Right lobe of liver (tissue), 4 donors: ENCODE results near the gene BBS1.

Source experiments
- POLR2A ChIP-seq: fragments of 450-650 bp; IDR thresholded peaks from one replicate; pipeline ENCODE4 v1.6.1; 2017; ENCODE audit warnings: antibody characterized with exemption, mild to moderate bottlenecking
- TF ChIP-seq, protein P1 (sequence below), 4 donors: fragments of 200-600 bp in 3 of 4; fragments of 450-650 bp in 1 of 4; IDR thresholded peaks; one replicate each; pipeline versions ENCODE4 v1.5.1 to v1.8.0; 2016 to 2022; ENCODE audit warnings: antibody characterized with exemption in 4 of 4, mild to moderate bottlenecking in 2 of 4
- donor health status: DM: no; HTN: no; CAD: no.
- donor health status: DM: no; HTN: no; CAD: no.
- donor health status: DM: no; HTN: yes; CAD: no.

DNA sequence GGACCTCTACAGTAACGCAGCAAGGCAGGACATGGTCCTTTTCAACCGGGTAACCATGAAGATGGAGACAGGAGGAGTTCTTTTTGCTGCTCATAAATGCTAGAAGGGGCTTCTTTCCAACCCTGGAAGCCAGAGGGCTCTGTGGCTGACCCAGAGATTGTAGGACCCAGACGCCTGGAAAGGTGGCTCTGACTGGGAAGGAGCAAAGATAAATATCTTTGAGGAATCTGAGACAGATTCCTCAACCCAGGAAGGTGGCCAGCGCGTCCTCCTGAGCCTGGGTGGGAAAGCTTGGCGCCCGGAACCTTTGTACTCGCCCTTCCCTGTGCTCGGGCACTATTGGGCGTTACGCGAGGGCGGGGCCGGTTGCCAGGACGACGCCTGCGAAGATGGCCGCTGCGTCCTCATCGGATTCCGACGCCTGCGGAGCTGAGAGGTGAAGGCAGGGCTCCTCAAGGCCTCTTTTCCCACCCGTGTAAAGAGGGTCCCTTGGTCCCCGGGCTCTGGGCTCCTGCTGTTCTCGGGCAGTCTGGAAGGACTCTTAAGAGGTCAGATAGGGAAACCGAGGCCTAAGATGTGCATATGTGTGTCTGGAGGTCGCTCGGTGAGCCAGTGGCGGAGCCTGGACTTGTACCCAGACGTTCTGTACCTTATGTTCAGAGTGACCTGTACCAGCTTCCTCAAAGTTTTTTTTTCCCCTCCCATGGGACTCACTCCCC, at the start of gene BBS1:
- TF ChIP-seq, protein P1, sequence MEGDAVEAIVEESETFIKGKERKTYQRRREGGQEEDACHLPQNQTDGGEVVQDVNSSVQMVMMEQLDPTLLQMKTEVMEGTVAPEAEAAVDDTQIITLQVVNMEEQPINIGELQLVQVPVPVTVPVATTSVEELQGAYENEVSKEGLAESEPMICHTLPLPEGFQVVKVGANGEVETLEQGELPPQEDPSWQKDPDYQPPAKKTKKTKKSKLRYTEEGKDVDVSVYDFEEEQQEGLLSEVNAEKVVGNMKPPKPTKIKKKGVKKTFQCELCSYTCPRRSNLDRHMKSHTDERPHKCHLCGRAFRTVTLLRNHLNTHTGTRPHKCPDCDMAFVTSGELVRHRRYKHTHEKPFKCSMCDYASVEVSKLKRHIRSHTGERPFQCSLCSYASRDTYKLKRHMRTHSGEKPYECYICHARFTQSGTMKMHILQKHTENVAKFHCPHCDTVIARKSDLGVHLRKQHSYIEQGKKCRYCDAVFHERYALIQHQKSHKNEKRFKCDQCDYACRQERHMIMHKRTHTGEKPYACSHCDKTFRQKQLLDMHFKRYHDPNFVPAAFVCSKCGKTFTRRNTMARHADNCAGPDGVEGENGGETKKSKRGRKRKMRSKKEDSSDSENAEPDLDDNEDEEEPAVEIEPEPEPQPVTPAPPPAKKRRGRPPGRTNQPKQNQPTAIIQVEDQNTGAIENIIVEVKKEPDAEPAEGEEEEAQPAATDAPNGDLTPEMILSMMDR (IDR thresholded peaks at IDR 0.05): no peak
- no peak for TF ChIP-seq POLR2A
